MCF 10A (cell line): ENCODE measurements around the gene CSNK1G1. TPM values are rescaled to one million over a fixed set of nuclear protein-coding genes. Genes with fewer than 3 reads are reported as not detected.

Source experiments
- BruUV-seq: library from RNA; stranded (reverse); fragments of 400-500 nt; replicated peaks from 2 replicates; lab custom pipeline; 2021; lab: Mats Ljungman, UMichigan
- CTCF ChIA-PET: fragments of 300-600 bp; sonication (Branson Sonifier 250); formaldehyde crosslinking; extraction: SDS; loops from one replicate; lab custom pipeline; 2021; ENCODE audit warnings: antibody characterized with exemption, inconsistent platforms; lab: Yijun Ruan, JAX
- POLR2A ChIA-PET: fragments of 300-600, 350-650 bp; sonication (Branson Sonifier 250); formaldehyde crosslinking; extraction: SDS; loops from one replicate; lab custom pipeline; 2020; ENCODE audit warnings: antibody characterized with exemption, inconsistent platforms; lab: Yijun Ruan, JAX
- DNase-seq: peaks from one replicate; pipeline ENCODE4 v3.0.0-alpha.2; 2018; ENCODE audit not compliant: unreplicated experiment
- H3K27ac Mint-ChIP-seq: one replicate; pipeline ENCODE4 v1.8.0; 2022; ENCODE audit warnings: mild to moderate bottlenecking, low read depth, mixed read lengths; ENCODE audit not compliant: unreplicated experiment
- H3K27me3 Mint-ChIP-seq: one replicate; pipeline ENCODE4 v1.8.0; 2022; ENCODE audit warnings: mixed read lengths; ENCODE audit not compliant: insufficient read depth, unreplicated experiment
- H3K36me3 Mint-ChIP-seq: one replicate; pipeline ENCODE4 v1.8.0; 2022; ENCODE audit warnings: mild to moderate bottlenecking, moderate library complexity, mixed read lengths; ENCODE audit not compliant: insufficient read depth, unreplicated experiment
- H3K4me1 Mint-ChIP-seq: one replicate; pipeline ENCODE4 v1.8.0; 2022; ENCODE audit warnings: mixed read lengths; ENCODE audit not compliant: insufficient read depth, unreplicated experiment
- H3K4me3 Mint-ChIP-seq: one replicate; pipeline ENCODE4 v1.8.0; 2022; ENCODE audit warnings: mild to moderate bottlenecking, moderate library complexity, mixed read lengths; ENCODE audit not compliant: unreplicated experiment
- H3K9me3 Mint-ChIP-seq: one replicate; pipeline ENCODE4 v1.8.0; 2022; ENCODE audit warnings: mixed read lengths; ENCODE audit not compliant: unreplicated experiment
- intact Hi-C: fragments of 100-400 bp; cut with micrococcal nuclease; formaldehyde crosslinking; loops from 2 replicates; pipeline ENCODE4 v1.14.1; 2022
- total RNA-seq: library from RNA; stranded (reverse); gene quantifications from 2 replicates; pipeline ENCODE4 v1.2.3, GENCODE V29; 2022
- TF ChIP-seq, protein P1 (sequence below): fragments of 200-600 bp; IDR thresholded peaks from one replicate; pipeline ENCODE4 v1.8.0; 2022; ENCODE audit warnings: antibody characterized with exemption, mild to moderate bottlenecking; ENCODE audit not compliant: unreplicated experiment

The CSNK1G1 gene
- total RNA-seq, 1 experiment from 2014 or later: 31.0 TPM

DNA sequence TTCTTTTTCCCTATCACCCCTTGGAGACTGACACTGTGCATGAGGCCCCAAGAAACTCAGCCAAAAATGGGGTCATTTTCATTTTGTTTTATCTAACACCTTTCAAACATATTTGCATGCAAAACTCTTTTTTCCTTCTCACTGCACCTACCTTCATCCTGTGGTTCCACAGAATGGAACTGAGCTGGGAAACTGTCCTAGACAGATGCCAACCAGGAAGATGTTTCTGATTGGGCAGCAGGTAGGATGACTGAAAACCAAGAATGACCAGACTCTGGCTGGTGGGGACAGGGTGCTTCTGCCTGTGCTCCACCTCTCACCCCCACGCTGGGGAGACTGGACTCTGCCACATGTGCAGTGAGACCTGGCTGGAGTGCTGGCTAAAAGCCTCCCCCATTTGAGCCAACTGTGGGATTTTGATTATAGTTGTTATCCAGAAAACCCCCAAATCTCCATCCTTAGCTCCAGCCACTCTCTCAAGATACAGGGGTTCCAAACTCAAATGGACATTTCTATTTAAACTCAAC lies 198.3 kb downstream of the CSNK1G1 start:
- no TSS peak for BruUV-seq
- ChIA-PET CTCF (interaction anchor here (0.7 kb wide), 1 partner anchor 246 kb away, joined by 3 read pairs; no protein-coding TSS in a partner anchor), POLR2A (interaction anchor here (1.1 kb wide), 1 partner anchor 64 kb away, joined by 3 read pairs; the partner anchor contains the start of gene CIAO2A)
- Mint-ChIP-seq H3K9me3 (no peaks in the 10 kb centered on the region), H3K36me3 (peaks cover 78% of the 10 kb centered on the region), H3K4me1 (peaks cover 26% of the 10 kb centered on the region), H3K4me3 (no peak overlapping the region), H3K27me3 (no peaks in the 10 kb centered on the region), H3K27ac (no peak overlapping the region)
- intact Hi-C loops: no loop called here
- DNase-seq: no peak
- TF ChIP-seq, protein P1, sequence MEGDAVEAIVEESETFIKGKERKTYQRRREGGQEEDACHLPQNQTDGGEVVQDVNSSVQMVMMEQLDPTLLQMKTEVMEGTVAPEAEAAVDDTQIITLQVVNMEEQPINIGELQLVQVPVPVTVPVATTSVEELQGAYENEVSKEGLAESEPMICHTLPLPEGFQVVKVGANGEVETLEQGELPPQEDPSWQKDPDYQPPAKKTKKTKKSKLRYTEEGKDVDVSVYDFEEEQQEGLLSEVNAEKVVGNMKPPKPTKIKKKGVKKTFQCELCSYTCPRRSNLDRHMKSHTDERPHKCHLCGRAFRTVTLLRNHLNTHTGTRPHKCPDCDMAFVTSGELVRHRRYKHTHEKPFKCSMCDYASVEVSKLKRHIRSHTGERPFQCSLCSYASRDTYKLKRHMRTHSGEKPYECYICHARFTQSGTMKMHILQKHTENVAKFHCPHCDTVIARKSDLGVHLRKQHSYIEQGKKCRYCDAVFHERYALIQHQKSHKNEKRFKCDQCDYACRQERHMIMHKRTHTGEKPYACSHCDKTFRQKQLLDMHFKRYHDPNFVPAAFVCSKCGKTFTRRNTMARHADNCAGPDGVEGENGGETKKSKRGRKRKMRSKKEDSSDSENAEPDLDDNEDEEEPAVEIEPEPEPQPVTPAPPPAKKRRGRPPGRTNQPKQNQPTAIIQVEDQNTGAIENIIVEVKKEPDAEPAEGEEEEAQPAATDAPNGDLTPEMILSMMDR: no peak

DNA sequence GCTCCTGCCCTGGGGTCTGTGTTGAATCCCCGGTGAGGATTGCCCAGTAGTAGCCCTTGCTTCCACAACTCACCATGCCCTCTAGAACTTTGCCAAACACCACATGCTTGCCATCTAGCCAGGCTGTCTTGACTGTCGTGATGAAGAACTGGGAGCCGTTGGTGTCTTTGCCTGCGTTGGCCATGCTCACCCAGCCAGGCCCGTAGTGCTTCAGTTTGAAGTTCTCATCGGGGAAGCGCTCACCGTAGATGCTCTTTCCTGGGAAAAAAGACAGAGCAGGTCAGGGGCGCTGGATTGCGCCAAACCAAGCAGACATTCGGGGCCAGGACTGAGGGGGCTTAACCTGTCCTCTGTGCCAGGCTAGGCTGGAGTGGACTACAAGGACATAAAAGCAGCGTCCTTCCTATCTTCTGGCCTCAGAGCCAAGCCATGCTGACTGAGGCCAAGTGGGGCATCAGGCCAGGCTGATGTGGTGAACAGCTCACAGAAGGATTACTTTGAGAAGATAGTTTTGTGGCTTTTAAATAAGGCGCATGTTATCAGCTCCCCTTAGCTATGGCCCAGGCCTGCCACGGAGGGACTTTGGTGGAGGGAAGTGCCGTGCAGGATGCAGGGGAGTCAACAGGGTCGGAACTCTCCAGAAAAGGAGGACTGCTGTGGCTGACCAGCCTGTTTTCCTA lies 199.2 kb downstream of the CSNK1G1 start:
- TF ChIP-seq, protein P1: no peak
- Mint-ChIP-seq H3K9me3 (no peaks in the 10 kb centered on the region), H3K36me3 (peaks cover 73% of the 10 kb centered on the region), H3K4me1 (peaks cover 26% of the 10 kb centered on the region), H3K27ac (no peak overlapping the region), H3K27me3 (no peaks in the 10 kb centered on the region), H3K4me3 (no peak overlapping the region)
- DNase-seq: no peak
- ChIA-PET CTCF (interaction anchor here (0.6 kb wide), 1 partner anchor 1269 kb away, joined by 3 read pairs; no protein-coding TSS in a partner anchor), POLR2A (interaction anchor here (1.1 kb wide), 1 partner anchor 63 kb away, joined by 3 read pairs; the partner anchor contains the start of gene CIAO2A)
- no TSS peak for BruUV-seq
- intact Hi-C loops: no loop called here

DNA sequence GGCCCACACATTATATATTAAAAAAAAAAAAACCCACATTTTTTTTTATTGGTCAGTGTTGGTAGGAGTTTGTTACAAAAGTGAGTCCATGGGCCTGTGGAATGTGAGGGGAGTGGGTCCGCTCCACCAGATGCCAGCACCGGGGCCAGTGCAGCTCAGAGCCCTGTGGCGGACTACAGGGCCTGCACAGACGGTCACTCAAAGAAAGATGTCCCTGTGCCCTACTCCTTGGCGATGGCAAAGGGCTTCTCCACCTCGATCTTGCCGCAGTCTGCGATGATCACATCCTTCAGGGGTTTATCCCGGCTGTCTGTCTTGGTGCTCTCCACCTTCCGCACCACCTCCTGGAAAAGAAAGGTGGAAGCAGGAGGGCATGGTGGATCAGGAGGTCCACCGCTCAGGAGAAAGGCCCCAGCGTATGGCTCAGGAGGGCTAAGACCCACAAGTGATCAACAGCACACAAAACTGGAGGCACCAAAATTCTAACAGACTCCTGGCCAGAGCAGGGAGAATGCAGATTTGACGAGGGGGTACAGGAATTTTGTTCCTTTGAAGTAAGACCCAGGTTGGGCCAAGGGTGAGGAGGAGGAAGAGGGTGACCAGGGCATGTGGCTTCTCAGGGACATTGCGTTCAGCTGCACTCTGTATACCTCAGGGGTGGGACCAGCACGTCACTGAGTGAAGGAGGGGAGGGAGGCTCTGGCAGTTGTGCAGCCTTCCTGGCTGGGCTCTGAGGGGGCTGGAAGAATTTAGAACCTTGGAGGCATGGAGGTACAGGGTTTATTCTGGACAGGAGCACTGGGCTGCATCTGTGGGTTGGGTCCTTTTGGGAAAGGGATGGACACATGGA lies 199.9 kb downstream of the CSNK1G1 start:
- TF ChIP-seq, protein P1: no peak
- no peaks in the 10 kb centered on the region for H3K27me3 Mint-ChIP-seq
- H3K9me3 Mint-ChIP-seq: no peaks in the 10 kb centered on the region
- DNase-seq: no peak
- intact Hi-C loops: no loop called here
- peaks cover 26% of the 10 kb centered on the region for H3K4me1 Mint-ChIP-seq
- H3K36me3 Mint-ChIP-seq: peaks cover 65% of the 10 kb centered on the region
- no peak overlapping the region for H3K27ac Mint-ChIP-seq
- TSS peak; percentile 70 for BruUV-seq
- POLR2A ChIA-PET: no interaction called here
- CTCF ChIA-PET: interaction anchor here (0.6 to 1.2 kb wide), 3 partner anchors 63 to 1268 kb away, joined by 3 read pairs; no protein-coding TSS in a partner anchor
- H3K4me3 Mint-ChIP-seq: no peak overlapping the region
